Measurements from ENCODE around the gene SLC35F6.

- no peak for TF ChIP-seq POLR2AphosphoS5 (IDR thresholded peaks at IDR 0.05; ENCODE audit: insufficient read depth, low read depth, low read length)
- TF ChIP-seq CTCF (IDR thresholded peaks at IDR 0.05; ENCODE audit: extremely low read depth in 1 of 2, insufficient read depth in 1 of 2, low read depth in 1 of 2, low read length in 2 of 2): no peak
- TF ChIP-seq GATA2 (IDR thresholded peaks at IDR 0.05; ENCODE audit: insufficient read depth, insufficient read length, low read depth, low read length): no peak
- TF ChIP-seq MAX (IDR thresholded peaks at IDR 0.05; ENCODE audit: insufficient read depth, insufficient read length): no peak
- TF ChIP-seq POLR2A (IDR thresholded peaks at IDR 0.05; ENCODE audit: low read depth, low read length): no peak
- TF ChIP-seq EZH2 (IDR thresholded peaks at IDR 0.05; ENCODE audit: borderline replicate concordance, low read depth, low read length, severe bottlenecking): no peak
- TF ChIP-seq MYC (IDR thresholded peaks at IDR 0.05; ENCODE audit: low read depth, low read length): no peak
These were observed 30.7 kb upstream of the SLC35F6 start for GRCh38 chr2:26733413-26733812.

All from endothelial cell of umbilical vein (primary cell).